Osteoblast (primary cell): ENCODE measurements around the gene PNMA6F. TPM values are rescaled to one million over a fixed set of nuclear protein-coding genes. Genes with fewer than 3 reads are reported as not detected.

Experiments used
- small RNA-seq: library from RNA; depleted of rRNA; stranded (forward); fragments of <200 nt; gene quantifications from one replicate; pipeline ENCODE3, GENCODE V24; 2012
- total RNA-seq: library from RNA; depleted of rRNA; stranded (reverse); fragments of >200 nt; gene quantifications from 2 replicates; pipeline ENCODE4 v1.2.3, GENCODE V29; 2012

PNMA6F gene
- total RNA-seq, 1 donor = not detected

Small RNA genes lying within 50 kb of the gene (small RNA-seq; reads per million reads assigned to genes)
- not detected for gene AC152007.1

Other genes with a start within 250 kb of the PNMA6F start
- 1.1 and 1.2 TPM in 2 replicates for gene PNMA6A, start 249.3 kb downstream of the PNMA6F start, total RNA-seq
- gene MAGEA1, start 142.5 kb downstream of the PNMA6F start, total RNA-seq = not detected in 2 replicates
- 11.2 and 12.1 TPM in 2 replicates for gene ZNF275, start 12.4 kb upstream of the PNMA6F start, total RNA-seq
- gene PNMA6E, start 79.6 kb upstream of the PNMA6F start, total RNA-seq = not detected in 2 replicates
- gene ZFP92, start 89.7 kb upstream of the PNMA6F start, total RNA-seq = under 0.01 TPM in 1 of 2 replicates, not detected in the other
- 3.3 and 3.5 TPM in 2 replicates for gene TREX2, start 124.3 kb upstream of the PNMA6F start, total RNA-seq
- gene HAUS7, start 148.8 kb upstream of the PNMA6F start, total RNA-seq = 8.3 and 14.1 TPM in 2 replicates
- 139 and 210 TPM in 2 replicates for gene BGN, start 173.2 kb upstream of the PNMA6F start, total RNA-seq
- gene ATP2B3, start 195.9 kb upstream of the PNMA6F start, total RNA-seq = under 0.01 TPM in 1 of 2 replicates, not detected in the other